GM12878 (cell line): Measurements from ENCODE around the gene ATRN. TPM values are rescaled to one million over a fixed set of nuclear protein-coding genes. Genes with fewer than 3 reads are reported as not detected.

ENCODE experiments used
- ATAC-seq: fragments of 200-7000 bp; cut with Tn5 transposase; 3 replicates; pipeline ENCODE4 v1.9.1; 2020; ENCODE audit warnings: mild to moderate bottlenecking, moderate library complexity
- BruUV-seq: library from RNA; stranded (reverse); fragments of 400-500 nt; replicated peaks from 2 replicates; lab custom pipeline; 2021; lab: Mats Ljungman, UMichigan
- CTCF ChIA-PET: fragments of 300-600 bp; sonication (Branson Sonifier 250); formaldehyde crosslinking; extraction: SDS; loops from one replicate; lab custom pipeline; 2021; ENCODE audit warnings: inconsistent platforms; lab: Yijun Ruan, JAX
- POLR2A ChIA-PET: fragments of 350-600 bp; formaldehyde crosslinking; extraction: SDS; loops from one replicate; lab custom pipeline; 2021; ENCODE audit warnings: inconsistent platforms; lab: Charles Lee
- RAD21 ChIA-PET: fragments of 300-600 bp; sonication (Branson Sonifier 250); formaldehyde crosslinking; loops from one replicate; lab custom pipeline; 2023; ENCODE audit warnings: antibody characterized with exemption; ENCODE audit not compliant: unreplicated experiment; lab: Charles Lee
- SMC1A ChIA-PET: fragments of 300-600 bp; sonication (Branson Sonifier 250); formaldehyde crosslinking; loops from one replicate; lab custom pipeline; 2023; ENCODE audit not compliant: unreplicated experiment, uncharacterized antibody; lab: Charles Lee
- DNase-seq: peaks from one replicate; pipeline ENCODE4 v3.0.0-alpha.2; 2011; ENCODE audit warnings: low read depth, low spot score
- FAIRE-seq: peaks from 3 replicates; lab custom pipeline; 2011; peaks lifted over from hg19 to GRCh38; lab: Jason Lieb, UNC
- H2AFZ ChIP-seq: 2 replicates; pipeline ENCODE4 v1.6.0; 2011; ENCODE audit warnings: low read depth, low read length, control low read depth; ENCODE audit not compliant: control insufficient read depth
- H3K27ac ChIP-seq: 2 replicates; pipeline ENCODE4 v1.5.1; 2011; ENCODE audit warnings: control low read depth; ENCODE audit not compliant: control insufficient read depth, insufficient read depth
- H3K27me3 ChIP-seq, 2 experiments: replicated peaks in 1 of 2; 2 replicates each; pipeline versions ENCODE4 v1.6.0 to v1.6.1; 2011; ENCODE audit warnings: low read length in 1 of 2; ENCODE audit not compliant: control insufficient read depth in 2 of 2, insufficient read depth in 2 of 2
- H3K36me3 ChIP-seq, 2 experiments: 2 replicates each; pipeline ENCODE4 v1.5.1; 2011; ENCODE audit warnings: low read length in 1 of 2; ENCODE audit not compliant: control insufficient read depth in 2 of 2, insufficient read depth in 2 of 2
- H3K4me1 ChIP-seq: 2 replicates; pipeline ENCODE4 v1.6.1; 2011; ENCODE audit warnings: mild to moderate bottlenecking, low read length, moderate library complexity, mixed read lengths; ENCODE audit not compliant: control insufficient read depth, insufficient read depth
- H3K4me2 ChIP-seq: 2 replicates; pipeline ENCODE4 v1.6.0; 2011; ENCODE audit warnings: control low read depth; ENCODE audit not compliant: control insufficient read depth, insufficient read depth
- H3K4me3 ChIP-seq: fragments of 200-600 bp; sonication (generic); 2 replicates; pipeline ENCODE4 v1.5.1; 2016
- H3K79me2 ChIP-seq: 2 replicates; pipeline ENCODE4 v1.6.0; 2011; ENCODE audit warnings: low read length; ENCODE audit not compliant: control insufficient read depth, insufficient read depth
- H3K9ac ChIP-seq: 2 replicates; pipeline ENCODE4 v1.8.0; 2011; ENCODE audit warnings: low read length, control low read depth, mixed read lengths; ENCODE audit not compliant: control insufficient read depth, insufficient read depth
- H3K9me3 ChIP-seq: replicated peaks from 3 replicates; pipeline ENCODE4 v1.5.1; 2011; ENCODE audit warnings: mild to moderate bottlenecking, low read length; ENCODE audit not compliant: control insufficient read depth, insufficient read depth
- H4K20me1 ChIP-seq: 2 replicates; pipeline ENCODE4 v1.6.0; 2011; ENCODE audit not compliant: control insufficient read depth, insufficient read depth
- ATF2 ChIP-seq: IDR thresholded peaks from 2 replicates; pipeline ENCODE4 v1.6.1; 2012; ENCODE audit warnings: low read length, inconsistent platforms
- BRCA1 ChIP-seq: IDR thresholded peaks from 2 replicates; pipeline ENCODE4 v1.6.1; 2011; ENCODE audit warnings: low read depth, low read length, improper control_type of control experiment
- CBX3 ChIP-seq: fragments of 200-600 bp; sonication (generic); IDR thresholded peaks from 2 replicates; pipeline ENCODE4 v1.6.1; 2016; ENCODE audit warnings: low read depth, borderline replicate concordance
- CEBPB ChIP-seq, 2 experiments: fragments of 150-350 bp in 1 of 2; IDR thresholded peaks; 2 replicates each; pipeline ENCODE4 v1.6.1; 2012 to 2014; ENCODE audit warnings: low read depth in 2 of 2, low read length in 2 of 2, borderline replicate concordance in 1 of 2, inconsistent platforms in 1 of 2
- EED ChIP-seq: sonication (generic); IDR thresholded peaks from 2 replicates; pipeline ENCODE4 v1.6.1; 2016; ENCODE audit warnings: antibody characterized with exemption, low read depth
- EGR1 ChIP-seq, 2 experiments: IDR thresholded peaks; 1 replicate in 1 of 2; 2 replicates in 1 of 2; pipeline ENCODE4 v1.6.1; 2011 to 2012; ENCODE audit warnings: low read depth in 2 of 2, low read length in 2 of 2, borderline replicate concordance in 1 of 2, mild to moderate bottlenecking in 1 of 2, moderate library complexity in 1 of 2
- ELK1 ChIP-seq: IDR thresholded peaks from 2 replicates; pipeline ENCODE4 v1.6.1; 2012; ENCODE audit warnings: low read depth, low read length, improper control_type of control experiment
- ESRRA ChIP-seq: IDR thresholded peaks from 2 replicates; pipeline ENCODE4 v1.6.1; 2012; ENCODE audit warnings: mild to moderate bottlenecking, low read length, improper control_type of control experiment
- GATAD2B ChIP-seq: fragments of 450-650 bp; conservative IDR thresholded peaks from 2 replicates; pipeline ENCODE4 v1.6.1; 2017; ENCODE audit warnings: low read depth, mild to moderate bottlenecking, moderate library complexity
- HCFC1 ChIP-seq: fragments of 150-350 bp; IDR thresholded peaks from 2 replicates; pipeline ENCODE4 v1.6.1; 2014; ENCODE audit warnings: low read length
- PAX8 ChIP-seq: fragments of 450-650 bp; IDR thresholded peaks from 2 replicates; pipeline ENCODE4 v1.6.1; 2017; ENCODE audit warnings: mild to moderate bottlenecking, moderate library complexity
- RFX5 ChIP-seq: IDR thresholded peaks from 2 replicates; pipeline ENCODE4 v1.6.1; 2011; ENCODE audit warnings: low read depth, low read length, improper control_type of control experiment
- SREBF1 ChIP-seq: IDR thresholded peaks from 2 replicates; pipeline ENCODE4 v1.6.1; 2012; ENCODE audit warnings: mild to moderate bottlenecking, low read length
- SRF ChIP-seq, 2 experiments: IDR thresholded peaks; 2 replicates each; pipeline ENCODE4 v1.6.1; 2011; ENCODE audit warnings: low read depth in 2 of 2, low read length in 2 of 2, mild to moderate bottlenecking in 1 of 2, moderate library complexity in 1 of 2
- STAT1 ChIP-seq: fragments of 450-650 bp; conservative IDR thresholded peaks from 2 replicates; pipeline ENCODE4 v1.6.1; 2014; ENCODE audit warnings: antibody characterized with exemption, mild to moderate bottlenecking
- TBL1XR1 ChIP-seq: IDR thresholded peaks from 2 replicates; pipeline ENCODE4 v1.6.1; 2012; ENCODE audit warnings: low read depth, low read length, improper control_type of control experiment
- TCF7 ChIP-seq: IDR thresholded peaks from 2 replicates; pipeline ENCODE4 v1.6.1; 2014; ENCODE audit warnings: antibody characterized with exemption, borderline replicate concordance
- ZNF207 ChIP-seq: fragments of 450-650 bp; IDR thresholded peaks from 2 replicates; pipeline ENCODE4 v1.6.1; 2014; ENCODE audit warnings: antibody characterized with exemption, mild to moderate bottlenecking, borderline replicate concordance
- WGBS: methylation state at CpG from one replicate; pipeline ENCODE4 v1.1.6; 2016; ENCODE audit warnings: low lambda C conversion rate; ENCODE audit not compliant: insufficient replicate concordance, insufficient coverage; ENCODE audit errors: missing lambda C conversion rate; 5-methylcytosine and 5-hydroxymethylcytosine counted together
- in situ Hi-C: fragments of 300-500 bp; cut with MboI; formaldehyde crosslinking; loops from 9 replicates; pipeline ENCODE4 v1.14.3; 2018; ENCODE audit warnings: mixed read lengths
- intact Hi-C: fragments of 100-400 bp; cut with micrococcal nuclease; formaldehyde crosslinking; loops from one replicate; pipeline ENCODE4 v1.14.2; 2022; ENCODE audit not compliant: unreplicated experiment
- polyA plus RNA-seq, 11 experiments: library from polyadenylated mRNA; depleted of rRNA in 4 of 11; unstranded in 6 of 11; stranded (reverse) in 5 of 11; fragments of >200 nt; fragmentation: Nextera tagmentation in 4 of 11; fragmentation: Illumina TruSeq in 1 of 11; extraction: Ambion mirVana in 4 of 11; extraction: Trizol in 1 of 11; gene quantifications; 1 replicate in 1 of 11; 2 replicates in 10 of 11; pipeline versions ENCODE4 v1.2.1 to v1.2.3, GENCODE V29; 2011 to 2016; ENCODE audit warnings: inconsistent platforms in 2 of 11, missing spikeins in 2 of 11, low read depth in 1 of 11
- total RNA-seq, 4 experiments: library from RNA; depleted of rRNA in 3 of 4; stranded (reverse); fragments of >200 nt in 3 of 4; fragmentation: Illumina TruSeq in 1 of 4; extraction: Trizol in 1 of 4; gene quantifications; 2 replicates each; pipeline versions ENCODE4 v1.2.1 to v1.2.3, GENCODE V29; 2013 to 2021
- TF ChIP-seq, protein P1 (sequence below): IDR thresholded peaks from 2 replicates; pipeline ENCODE4 v1.6.1; 2012; ENCODE audit warnings: low read depth, low read length, improper control_type of control experiment
- TF ChIP-seq, protein P2 (sequence below): IDR thresholded peaks from 2 replicates; pipeline ENCODE4 v1.6.1; 2012; ENCODE audit warnings: mild to moderate bottlenecking, low read depth, low read length

ATRN gene
- total and polyA plus RNA-seq, 10 of the 15 experiments (the other 5 are each of a cell fraction or from before 2014, with no cell fraction given): 0.71 to 11.6 (median 6.9) TPM

- ChIA-PET CTCF (no interaction called here), RAD21 (no interaction called here)
- H3K9ac ChIP-seq: no peak overlapping the region
Measured at GRCh38 chr20:3646067-3646440, 175.2 kb downstream of the ATRN start.

More at GRCh38 chr20:3646067-3646440, 175.2 kb downstream of the ATRN start:
- H3K36me3 ChIP-seq: peaks cover 0 to 3% of the 10 kb centered on the region in 2 experiments; a peak in 2 of 4 replicates
- no peak overlapping the region for H2AFZ ChIP-seq
- ATAC-seq: no peak
- 56% methylated on average over 5 of the region's 5 CpGs for WGBS
- no peaks in the 10 kb centered on the region for H3K79me2 ChIP-seq
- H3K9me3 ChIP-seq: no peaks in the 10 kb centered on the region
- H3K4me3 ChIP-seq: no peak overlapping the region
- no peak for DNase-seq
- no peaks in the 10 kb centered on the region for H4K20me1 ChIP-seq
- ChIA-PET POLR2A (interaction anchor here (0.5 kb wide), 1 partner anchor 21 kb away, joined by 3 read pairs; no protein-coding TSS in a partner anchor), SMC1A (no interaction called here)
- no peaks in the 10 kb centered on the region for H3K27me3 ChIP-seq
- no peak for TF ChIP-seq HCFC1
- no peak for TF ChIP-seq ZNF207
- no peak for TF ChIP-seq EGR1 (IDR thresholded peaks at IDR 0.05; ENCODE audit: borderline replicate concordance in 1 of 2, low read depth in 2 of 2, low read length in 2 of 2)
- no peak for TF ChIP-seq STAT1
- no peak for TF ChIP-seq ELK1
- no peak for TF ChIP-seq SRF (IDR thresholded peaks at IDR 0.05; ENCODE audit: low read depth in 2 of 2, low read length in 2 of 2)
- no peak for TF ChIP-seq EED
- no peak for TF ChIP-seq RFX5
- no peak for TF ChIP-seq TBL1XR1
- TF ChIP-seq, protein P1, sequence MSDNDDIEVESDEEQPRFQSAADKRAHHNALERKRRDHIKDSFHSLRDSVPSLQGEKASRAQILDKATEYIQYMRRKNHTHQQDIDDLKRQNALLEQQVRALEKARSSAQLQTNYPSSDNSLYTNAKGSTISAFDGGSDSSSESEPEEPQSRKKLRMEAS: no peak
- no peak for TF ChIP-seq BRCA1
- TF ChIP-seq CBX3: no peak
- TF ChIP-seq GATAD2B: no peak
- TF ChIP-seq ESRRA: no peak
- no peak for TF ChIP-seq ATF2
- TF ChIP-seq CEBPB (IDR thresholded peaks at IDR 0.05; ENCODE audit: borderline replicate concordance in 1 of 2, low read depth in 2 of 2, low read length in 2 of 2): no peak
- TF ChIP-seq TCF7: no peak
- no peak for TF ChIP-seq SREBF1
- TF ChIP-seq, protein P2, sequence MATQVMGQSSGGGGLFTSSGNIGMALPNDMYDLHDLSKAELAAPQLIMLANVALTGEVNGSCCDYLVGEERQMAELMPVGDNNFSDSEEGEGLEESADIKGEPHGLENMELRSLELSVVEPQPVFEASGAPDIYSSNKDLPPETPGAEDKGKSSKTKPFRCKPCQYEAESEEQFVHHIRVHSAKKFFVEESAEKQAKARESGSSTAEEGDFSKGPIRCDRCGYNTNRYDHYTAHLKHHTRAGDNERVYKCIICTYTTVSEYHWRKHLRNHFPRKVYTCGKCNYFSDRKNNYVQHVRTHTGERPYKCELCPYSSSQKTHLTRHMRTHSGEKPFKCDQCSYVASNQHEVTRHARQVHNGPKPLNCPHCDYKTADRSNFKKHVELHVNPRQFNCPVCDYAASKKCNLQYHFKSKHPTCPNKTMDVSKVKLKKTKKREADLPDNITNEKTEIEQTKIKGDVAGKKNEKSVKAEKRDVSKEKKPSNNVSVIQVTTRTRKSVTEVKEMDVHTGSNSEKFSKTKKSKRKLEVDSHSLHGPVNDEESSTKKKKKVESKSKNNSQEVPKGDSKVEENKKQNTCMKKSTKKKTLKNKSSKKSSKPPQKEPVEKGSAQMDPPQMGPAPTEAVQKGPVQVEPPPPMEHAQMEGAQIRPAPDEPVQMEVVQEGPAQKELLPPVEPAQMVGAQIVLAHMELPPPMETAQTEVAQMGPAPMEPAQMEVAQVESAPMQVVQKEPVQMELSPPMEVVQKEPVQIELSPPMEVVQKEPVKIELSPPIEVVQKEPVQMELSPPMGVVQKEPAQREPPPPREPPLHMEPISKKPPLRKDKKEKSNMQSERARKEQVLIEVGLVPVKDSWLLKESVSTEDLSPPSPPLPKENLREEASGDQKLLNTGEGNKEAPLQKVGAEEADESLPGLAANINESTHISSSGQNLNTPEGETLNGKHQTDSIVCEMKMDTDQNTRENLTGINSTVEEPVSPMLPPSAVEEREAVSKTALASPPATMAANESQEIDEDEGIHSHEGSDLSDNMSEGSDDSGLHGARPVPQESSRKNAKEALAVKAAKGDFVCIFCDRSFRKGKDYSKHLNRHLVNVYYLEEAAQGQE: no peak
- TF ChIP-seq PAX8: no peak
- no peak overlapping the region for H3K4me2 ChIP-seq
- H3K4me1 ChIP-seq: no peaks in the 10 kb centered on the region
- no peak for FAIRE-seq
- no peak overlapping the region for H3K27ac ChIP-seq
- intact Hi-C loops: no loop called here
- BruUV-seq: no TSS peak
- in situ Hi-C loops: no loop called here
